Mammary epithelial cell (primary cell): ENCODE results near the gene PKP2.
A peak's percentile ranks its signal among the peaks of the same experiment; 100 is the strongest.

Experiments used
- CTCF ChIP-seq, 2 donors: IDR thresholded peaks in 1 of 2; conservative IDR thresholded peaks in 1 of 2; 2 replicates each; pipeline ENCODE4 v1.5.1; 2011 to 2012; ENCODE audit warnings: inconsistent platforms in 2 of 2, low read length in 2 of 2, mild to moderate bottlenecking in 2 of 2, control low read depth in 1 of 2, low read depth in 1 of 2; ENCODE audit not compliant: insufficient read depth in 1 of 2; ENCODE audit errors: extremely low read depth in 1 of 2
- EZH2 ChIP-seq: IDR thresholded peaks from 2 replicates; pipeline ENCODE4 v1.6.1; 2012; ENCODE audit warnings: low read length, inconsistent platforms, borderline replicate concordance

GRCh38 chr12:32755654-32756475 lies 140.7 kb downstream of the PKP2 start, which contains the start of gene YARS2:
- TF ChIP-seq CTCF (conservative IDR thresholded peaks at IDR 0.05 in 1 of 2, IDR thresholded peaks at IDR 0.05 in 1 of 2; ENCODE audit: extremely low read depth in 1 of 2, insufficient read depth in 1 of 2, low read depth in 1 of 2, low read length in 2 of 2) (peak; percentile 71 to 81), EZH2 (no peak)
